GM19438 (cell line): Measurements from ENCODE around the gene CIRBP.

Experiments
- ATAC-seq: cut with Tn5 transposase; IDR thresholded peaks from one replicate; pipeline ENCODE4 v1.9.1; 2021; ENCODE audit warnings: low read depth; ENCODE audit not compliant: unreplicated experiment

CIRBP gene

GRCh38 chr19:1266129-1266915 lies 2.8 kb upstream of the CIRBP start:
- ATAC-seq = peak; percentile 20

- ATAC-seq = no peak
Observed at GRCh38 chr19:1266916-1267476, 2.1 kb upstream of the CIRBP start.

- ATAC-seq = no peak
Observed at GRCh38 chr19:1267477-1268225, 1.5 kb upstream of the CIRBP start.

- no peak for ATAC-seq
Observed at GRCh38 chr19:1268226-1269064, 687 bp upstream of the CIRBP start.

- ATAC-seq = peak; percentile 20
Observed at GRCh38 chr19:1269478-1270212, 513 bp downstream of the CIRBP start.

- ATAC-seq = no peak
Observed at GRCh38 chr19:1270213-1270853, 1.2 kb downstream of the CIRBP start.

- no peak for ATAC-seq
Observed at GRCh38 chr19:1270854-1271527, 1.9 kb downstream of the CIRBP start.

- no peak for ATAC-seq
Observed at GRCh38 chr19:1271528-1272422, 2.6 kb downstream of the CIRBP start.

- ATAC-seq = no peak
Observed at GRCh38 chr19:1272423-1273262, 3.5 kb downstream of the CIRBP start.

- no peak for ATAC-seq
Observed at GRCh38 chr19:1273263-1274041, 4.3 kb downstream of the CIRBP start.

GRCh38 chr19:1274081-1274851 lies 5.1 kb downstream of the CIRBP start:
- no peak for ATAC-seq

- no peak for ATAC-seq
Observed at GRCh38 chr19:1274852-1275259, 5.7 kb downstream of the CIRBP start.

GRCh38 chr19:1275260-1275975 lies 6.3 kb downstream of the CIRBP start, which contains the start of gene FAM174C:
Gene FAM174C (plus strand): TSS chr19:1275530. CDS start chr19:1275550, 20 bp downstream.
- peak; percentile 66 for ATAC-seq

GRCh38 chr19:1275976-1276627 lies 7.0 kb downstream of the CIRBP start:
- ATAC-seq = no peak
